Hepatocyte (in vitro differentiated cells): ENCODE results near the gene FNDC1. TPM values are rescaled to one million over a fixed set of nuclear protein-coding genes. Genes with fewer than 3 reads are reported as not detected.
A peak's percentile ranks its signal among the peaks of the same experiment; 100 is the strongest.

Experiments used
- DNase-seq: peaks from one replicate; pipeline ENCODE4 v3.0.0-alpha.2; 2016; ENCODE audit warnings: low spot score
- H2AFZ ChIP-seq: fragments of 200-600 bp; sonication (generic); 2 replicates; pipeline ENCODE4 v1.6.0; 2016; ENCODE audit warnings: antibody characterized with exemption, mild to moderate bottlenecking
- H3K27ac ChIP-seq: fragments of 200-600 bp; sonication (generic); 2 replicates; pipeline ENCODE4 v1.5.1; 2016; ENCODE audit warnings: mild to moderate bottlenecking
- H3K27me3 ChIP-seq: fragments of 200-600 bp; sonication (generic); 2 replicates; pipeline ENCODE4 v1.6.1; 2016
- H3K36me3 ChIP-seq: fragments of 200-600 bp; sonication (generic); replicated peaks from 2 replicates; pipeline ENCODE4 v1.5.1; 2016; ENCODE audit warnings: low read depth; ENCODE audit not compliant: insufficient read depth
- H3K4me1 ChIP-seq: fragments of 200-600 bp; sonication (generic); 2 replicates; pipeline ENCODE4 v1.5.1; 2016; ENCODE audit warnings: mild to moderate bottlenecking, moderate library complexity; ENCODE audit not compliant: insufficient read depth
- H3K4me2 ChIP-seq: fragments of 200-600 bp; sonication (generic); 2 replicates; pipeline ENCODE4 v1.6.0; 2016
- H3K4me3 ChIP-seq: fragments of 200-600 bp; sonication (generic); 2 replicates; pipeline ENCODE4 v1.5.1; 2016; ENCODE audit warnings: mild to moderate bottlenecking
- H3K79me2 ChIP-seq: fragments of 200-600 bp; sonication (generic); 2 replicates; pipeline ENCODE4 v1.6.0; 2017; ENCODE audit warnings: mild to moderate bottlenecking
- H3K9me2 ChIP-seq: fragments of 200-600 bp; sonication (generic); replicated peaks from 2 replicates; pipeline ENCODE4 v1.6.0; 2017; ENCODE audit warnings: mild to moderate bottlenecking; ENCODE audit not compliant: insufficient read depth
- H3K9me3 ChIP-seq: fragments of 200-600 bp; sonication (generic); 2 replicates; pipeline ENCODE4 v1.5.1; 2016; ENCODE audit warnings: low read depth, mild to moderate bottlenecking
- H4K20me1 ChIP-seq: fragments of 200-600 bp; sonication (generic); 2 replicates; pipeline ENCODE4 v1.6.0; 2016; ENCODE audit warnings: mild to moderate bottlenecking; ENCODE audit not compliant: insufficient read depth, poor library complexity, severe bottlenecking
- CTCF ChIP-seq: fragments of 200-600 bp; sonication (generic); IDR thresholded peaks from 2 replicates; pipeline ENCODE4 v1.5.1; 2016; ENCODE audit warnings: antibody characterized with exemption, mild to moderate bottlenecking; ENCODE audit not compliant: poor library complexity
- EZH2 ChIP-seq: fragments of 200-600 bp; sonication (generic); IDR thresholded peaks from 2 replicates; pipeline ENCODE4 v1.6.1; 2016; ENCODE audit warnings: antibody characterized with exemption, mild to moderate bottlenecking, borderline replicate concordance
- EZH2phosphoT487 ChIP-seq: fragments of 200-600 bp; sonication (generic); IDR thresholded peaks from one replicate; pipeline ENCODE4 v1.6.1; 2018; ENCODE audit warnings: antibody characterized with exemption, mild to moderate bottlenecking, low read depth, moderate library complexity; ENCODE audit not compliant: unreplicated experiment, severe bottlenecking
- WGBS: methylation state at CpG from one replicate; pipeline ENCODE4 v1.1.6; 2016; ENCODE audit warnings: low lambda C conversion rate; ENCODE audit errors: missing lambda C conversion rate; 5-methylcytosine and 5-hydroxymethylcytosine counted together
- polyA plus RNA-seq: library from polyadenylated mRNA; unstranded; fragments of >200 nt; fragmentation: Nextera tagmentation; extraction: Ambion mirVana; gene quantifications from 2 replicates; pipeline ENCODE4 v1.2.1, GENCODE V29; 2016
- total RNA-seq: library from RNA; depleted of rRNA; stranded (reverse); fragments of >200 nt; gene quantifications from 2 replicates; pipeline ENCODE4 v1.2.3, GENCODE V29; 2014

The FNDC1 gene
- total and polyA plus RNA-seq, 2 experiments from 2014 or later, result 1.3 to 1.7 TPM

GRCh38 chr6:159260208-159260607 is 91.0 kb downstream of the FNDC1 start:
- Histone ChIP-seq H3K9me2 (no peaks in the 10 kb centered on the region), H3K4me1 (no peaks in the 10 kb centered on the region), H3K79me2 (no peaks in the 10 kb centered on the region), H3K27me3 (peaks cover 4% of the 10 kb centered on the region), H3K4me3 (no peak overlapping the region), H3K4me2 (no peak overlapping the region), H2AFZ (no peak overlapping the region), H3K27ac (no peak overlapping the region), H3K36me3 (no peaks in the 10 kb centered on the region), H4K20me1 (no peaks in the 10 kb centered on the region), H3K9me3 (no peaks in the 10 kb centered on the region)
- TF ChIP-seq EZH2phosphoT487 (no peak), EZH2 (no peak), CTCF (no peak)
- no peak for DNase-seq
- 86% methylated on average over 4 of the region's 4 CpGs for WGBS

- Histone ChIP-seq H3K9me3 (no peaks in the 10 kb centered on the region), H3K79me2 (no peaks in the 10 kb centered on the region), H4K20me1 (no peaks in the 10 kb centered on the region), H3K4me2 (no peak overlapping the region), H3K27me3 (peaks cover 4% of the 10 kb centered on the region), H2AFZ (no peak overlapping the region), H3K4me1 (no peaks in the 10 kb centered on the region), H3K9me2 (no peaks in the 10 kb centered on the region), H3K27ac (no peak overlapping the region), H3K36me3 (no peaks in the 10 kb centered on the region), H3K4me3 (no peak overlapping the region)
- no peak for TF ChIP-seq CTCF
- TF ChIP-seq EZH2, result no peak
- TF ChIP-seq EZH2phosphoT487, result no peak
- no peak for DNase-seq
Observed at GRCh38 chr6:159261995-159262394, 92.8 kb downstream of the FNDC1 start.

- DNase-seq, result no peak
- H2AFZ ChIP-seq, result no peak overlapping the region
- H3K4me1 ChIP-seq, result no peaks in the 10 kb centered on the region
- H3K27ac ChIP-seq, result no peak overlapping the region
- H3K9me3 ChIP-seq, result no peaks in the 10 kb centered on the region
- H3K9me2 ChIP-seq, result no peaks in the 10 kb centered on the region
- H3K36me3 ChIP-seq, result no peaks in the 10 kb centered on the region
- no peak overlapping the region for H3K4me3 ChIP-seq
- WGBS, result 81% methylated on average over 2 of the region's 2 CpGs
- TF ChIP-seq EZH2phosphoT487 (no peak), EZH2 (no peak)
- no peaks in the 10 kb centered on the region for H4K20me1 ChIP-seq
- peaks cover 4% of the 10 kb centered on the region for H3K27me3 ChIP-seq
- H3K4me2 ChIP-seq, result no peak overlapping the region
- no peaks in the 10 kb centered on the region for H3K79me2 ChIP-seq
Observed at GRCh38 chr6:159262586-159262985, 93.4 kb downstream of the FNDC1 start.

GRCh38 chr6:159267165-159267564 is 98.0 kb downstream of the FNDC1 start:
- Histone ChIP-seq H3K4me1 (no peaks in the 10 kb centered on the region), H3K36me3 (no peaks in the 10 kb centered on the region), H3K9me3 (no peaks in the 10 kb centered on the region), H3K27me3 (peaks cover 4% of the 10 kb centered on the region), H3K79me2 (no peaks in the 10 kb centered on the region), H3K27ac (no peak overlapping the region), H3K4me3 (no peak overlapping the region), H3K4me2 (no peak overlapping the region), H4K20me1 (no peaks in the 10 kb centered on the region), H2AFZ (no peak overlapping the region), H3K9me2 (no peaks in the 10 kb centered on the region)
- peak; percentile 30 for DNase-seq
- TF ChIP-seq EZH2phosphoT487 (no peak), EZH2 (no peak)
- WGBS, result 59% methylated on average over 4 of the region's 4 CpGs

GRCh38 chr6:159268511-159268910 is 99.3 kb downstream of the FNDC1 start:
- 92% methylated on average over 1 of the region's 1 CpG for WGBS
- Histone ChIP-seq H3K79me2 (no peaks in the 10 kb centered on the region), H3K4me1 (no peaks in the 10 kb centered on the region), H3K4me2 (no peak overlapping the region), H3K27ac (no peak overlapping the region), H3K27me3 (peaks cover 4% of the 10 kb centered on the region), H2AFZ (no peak overlapping the region), H3K4me3 (no peak overlapping the region), H4K20me1 (no peaks in the 10 kb centered on the region), H3K9me3 (no peaks in the 10 kb centered on the region), H3K36me3 (no peaks in the 10 kb centered on the region), H3K9me2 (no peaks in the 10 kb centered on the region)
- DNase-seq, result no peak
- TF ChIP-seq EZH2phosphoT487, result no peak
